SKM-1 treated with dmso at 0.1 percent for 144 hours (cell line): ENCODE results near the gene UBAP1L.
"Not testable (repeated sequence)": the region's sequence is repeated elsewhere in the genome, so short reads cannot be mapped to it uniquely, and the experiment has no call there.

ENCODE experiments used
- DNase-seq: peaks from one replicate; lab custom pipeline; 2025; ENCODE audit not compliant: unreplicated experiment; lab: John Stamatoyannopoulos, UW

Gene UBAP1L

DNA sequence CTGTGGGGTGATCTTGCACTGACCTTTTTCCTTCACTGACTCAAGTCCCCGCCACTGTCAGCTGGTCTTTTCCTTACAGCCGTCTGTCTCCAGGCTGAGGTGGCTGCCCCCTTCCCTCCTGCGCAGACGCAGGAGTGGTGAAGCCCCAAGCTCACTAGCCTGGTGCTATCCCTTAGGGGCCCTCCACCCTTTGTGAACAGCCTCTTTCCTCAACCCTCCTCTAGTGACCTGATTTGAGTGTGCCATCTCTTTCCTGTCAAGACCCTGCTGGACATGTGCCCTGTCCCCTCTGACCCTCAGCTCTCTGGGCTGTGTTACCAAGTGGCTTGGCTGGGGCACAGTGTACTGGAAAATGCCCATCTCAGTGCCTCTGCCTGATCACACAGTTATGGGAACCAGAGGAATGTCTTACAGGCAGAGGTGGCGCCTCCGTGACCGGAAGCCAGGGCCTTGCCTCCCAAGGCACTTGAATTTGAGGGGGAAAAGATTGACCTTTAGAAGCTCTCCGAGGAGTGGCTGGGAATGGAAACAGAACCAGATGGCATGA lies 29.7 kb downstream of the UBAP1L start:
- no peak for DNase-seq

DNA sequence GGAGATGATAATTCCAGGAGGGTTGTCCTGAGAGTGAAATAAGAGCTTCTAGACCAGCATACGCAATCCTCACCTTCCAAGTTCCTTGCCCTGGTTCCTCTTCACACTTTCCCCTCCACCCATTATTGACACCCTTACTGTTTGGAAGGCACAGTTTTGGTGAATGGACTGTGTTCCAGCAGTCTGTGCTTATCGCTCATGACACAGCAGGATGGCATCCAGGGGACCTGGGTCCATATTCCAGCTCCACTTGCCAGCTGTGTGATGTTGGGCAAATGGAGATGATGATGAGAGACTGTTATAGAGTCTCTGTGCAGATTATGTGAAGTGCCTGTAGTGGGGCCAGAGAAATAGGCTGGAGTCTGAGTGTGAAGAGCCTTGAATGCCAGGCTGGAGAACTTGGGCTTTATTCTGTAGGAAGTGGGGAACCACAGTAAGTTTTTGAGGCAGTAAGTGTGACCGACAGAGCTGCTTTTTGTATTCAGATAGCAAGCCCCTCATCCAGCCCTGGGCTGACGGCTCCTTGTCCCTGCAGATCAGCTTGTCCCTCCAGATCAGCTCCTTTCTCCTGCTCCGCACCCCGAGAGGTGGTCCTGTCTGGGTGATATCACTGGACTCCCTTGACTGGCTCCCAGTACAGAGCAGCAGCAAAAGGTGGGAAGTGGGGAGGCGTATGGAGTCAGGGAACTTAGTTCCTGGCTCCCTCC lies 30.3 kb downstream of the UBAP1L start:
- no peak for DNase-seq

DNA sequence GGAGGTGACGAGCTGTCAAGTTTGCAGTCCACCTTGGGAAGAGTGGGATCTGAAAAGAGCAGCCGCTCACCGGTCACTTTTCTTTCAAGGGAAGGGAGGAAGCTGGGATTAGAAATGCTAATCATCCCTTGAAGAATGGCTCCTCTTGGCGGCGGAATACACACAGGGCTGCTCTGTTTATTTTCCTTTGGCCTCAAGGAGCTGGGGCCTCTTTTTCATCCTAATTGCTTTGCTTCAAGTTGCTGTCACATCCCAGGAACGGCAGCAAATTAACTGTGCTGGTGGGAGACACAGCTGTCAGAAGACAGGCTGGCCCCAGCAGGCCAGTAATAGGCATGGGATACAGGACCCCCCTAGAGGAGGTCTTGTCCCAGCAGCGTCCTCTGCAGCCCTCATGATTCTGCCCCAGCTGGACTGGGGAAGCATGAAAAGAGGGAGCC lies 31.7 kb downstream of the UBAP1L start:
- DNase-seq = no peak

DNA sequence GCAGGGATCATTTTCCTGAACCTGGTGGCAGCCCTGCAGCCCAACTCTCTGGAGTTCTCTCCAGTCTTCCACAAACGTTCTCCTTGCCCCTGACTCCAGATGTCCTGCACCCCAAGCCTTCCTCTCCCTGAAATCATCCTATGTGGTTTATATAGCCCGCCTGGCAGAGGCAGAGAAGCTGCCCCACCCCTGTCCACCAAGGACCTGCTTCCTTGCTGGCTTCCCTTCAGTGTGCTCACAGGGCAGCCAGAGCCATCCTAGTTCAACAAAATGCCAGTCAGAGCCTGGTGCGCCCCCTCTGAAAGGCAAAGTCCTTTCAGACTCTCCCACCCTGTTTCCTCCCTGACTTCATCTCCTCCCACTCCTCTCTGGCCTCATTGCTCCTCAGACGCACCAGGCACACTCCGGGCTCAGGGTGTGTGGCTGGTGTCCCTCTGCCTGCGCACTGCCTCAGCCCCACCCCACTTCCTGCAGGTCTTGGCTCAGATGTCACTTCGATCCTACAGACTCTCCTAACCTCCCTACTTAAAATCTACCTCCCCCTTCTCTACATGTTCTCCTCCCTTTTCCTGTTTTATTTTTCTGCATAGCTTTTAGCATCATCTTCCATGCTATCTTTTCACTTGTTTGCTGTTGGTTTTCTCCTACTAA lies 32.6 kb downstream of the UBAP1L start:
- DNase-seq = no peak

DNA sequence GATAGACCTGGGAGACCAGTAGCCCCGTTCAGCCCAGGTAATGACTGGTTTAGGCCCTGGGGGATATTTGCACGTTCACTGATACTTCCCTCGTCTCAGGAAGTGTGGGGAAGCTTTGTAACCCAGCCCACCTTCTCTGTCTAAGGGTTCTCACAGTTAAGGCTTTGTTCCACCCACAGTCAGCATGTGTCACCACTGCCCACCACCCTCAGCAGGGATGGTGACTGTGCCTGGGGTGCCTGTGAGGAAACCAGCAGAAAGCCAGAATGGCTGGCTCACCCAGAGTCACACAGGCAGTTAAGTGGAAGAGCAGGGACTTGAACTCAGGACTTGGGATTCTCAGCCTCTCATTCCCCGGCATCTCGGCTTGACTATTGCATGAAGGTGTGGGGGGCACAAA lies 33.2 kb downstream of the UBAP1L start:
- no peak for DNase-seq

DNA sequence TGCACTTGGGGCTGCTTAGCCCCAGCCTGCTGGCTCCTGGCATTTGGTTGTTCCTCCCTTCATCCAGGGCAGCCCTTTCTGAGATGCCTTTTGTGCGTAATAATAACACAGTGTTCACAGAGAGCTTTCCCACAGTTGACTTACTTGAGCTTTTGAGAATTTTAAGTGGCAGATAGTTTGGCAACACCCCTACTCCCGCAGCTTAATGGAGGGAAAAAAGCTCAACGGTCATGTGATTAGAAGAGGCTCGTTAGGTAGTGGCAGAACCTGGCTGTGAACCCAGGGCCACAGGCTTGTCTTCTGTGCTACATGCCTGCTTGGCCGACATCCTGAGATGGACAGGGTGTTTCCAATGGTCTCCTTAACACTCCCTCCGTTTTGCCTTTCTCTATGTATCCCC lies 33.7 kb downstream of the UBAP1L start:
- no peak for DNase-seq

DNA sequence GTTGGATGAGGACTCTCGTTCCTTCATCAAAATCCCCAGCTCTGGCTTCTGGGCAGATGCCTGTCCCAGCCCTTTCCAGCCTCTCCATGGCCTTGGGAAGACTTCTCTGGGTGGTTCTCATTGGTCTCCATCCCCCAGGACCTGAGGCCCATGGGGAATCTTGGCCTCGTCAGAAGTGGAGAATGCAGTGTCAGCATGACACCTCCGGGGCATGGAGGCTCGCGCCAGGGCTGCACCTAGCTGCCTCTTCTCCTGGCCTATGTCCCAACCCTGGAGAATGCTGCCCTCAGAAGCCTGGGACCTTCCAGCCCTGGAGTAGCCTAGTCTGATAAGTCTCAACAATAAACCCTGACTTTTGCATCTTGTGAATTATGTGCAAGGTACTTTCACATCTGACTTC lies 35.4 kb downstream of the UBAP1L start:
- DNase-seq = no peak

DNA sequence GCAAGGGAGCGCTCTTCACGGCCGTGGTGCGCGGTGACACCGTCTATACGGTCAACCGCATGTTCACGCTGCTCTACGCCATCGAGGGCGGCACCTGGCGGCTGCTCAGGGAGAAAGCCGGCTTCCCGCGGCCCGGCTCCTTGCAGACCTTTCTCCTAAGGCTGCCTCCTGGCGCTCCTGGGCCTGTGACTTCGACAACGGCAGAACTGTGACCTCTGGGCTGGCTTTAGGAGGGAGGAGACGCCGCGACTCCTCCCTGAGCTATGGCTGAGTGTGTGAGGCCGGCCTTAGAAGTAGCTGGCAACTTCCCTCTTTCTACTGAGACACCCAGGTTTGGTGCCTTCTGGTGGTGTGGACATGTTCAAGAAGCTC lies 37.0 kb downstream of the UBAP1L start:
- DNase-seq = no peak

DNA sequence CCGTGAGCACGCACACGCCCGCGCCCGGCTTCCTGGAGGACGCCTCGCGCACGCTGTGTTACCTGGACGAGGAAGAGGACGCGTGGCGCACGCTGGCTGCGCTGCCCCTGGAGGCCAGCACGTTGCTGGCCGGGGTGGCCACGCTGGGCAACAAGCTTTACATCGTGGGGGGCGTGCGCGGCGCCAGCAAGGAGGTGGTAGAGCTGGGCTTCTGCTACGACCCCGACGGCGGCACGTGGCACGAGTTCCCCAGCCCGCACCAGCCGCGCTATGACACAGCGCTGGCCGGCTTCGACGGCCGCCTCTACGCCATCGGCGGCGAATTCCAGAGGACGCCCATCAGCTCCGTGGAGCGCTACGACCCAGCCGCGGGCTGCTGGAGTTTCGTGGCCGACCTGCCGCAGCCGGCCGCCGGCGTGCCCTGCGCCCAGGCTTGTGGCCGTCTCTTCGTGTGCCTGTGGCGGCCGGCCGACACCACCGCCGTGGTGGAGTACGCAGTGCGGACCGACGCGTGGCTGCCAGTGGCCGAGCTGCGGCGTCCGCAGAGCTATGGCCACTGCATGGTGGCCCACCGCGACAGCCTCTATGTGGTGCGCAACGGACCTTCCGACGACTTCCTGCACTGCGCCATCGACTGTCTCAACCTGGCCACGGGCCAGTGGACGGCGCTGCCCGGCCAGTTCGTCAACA lies 37.6 kb downstream of the UBAP1L start:
- no peak for DNase-seq

DNA sequence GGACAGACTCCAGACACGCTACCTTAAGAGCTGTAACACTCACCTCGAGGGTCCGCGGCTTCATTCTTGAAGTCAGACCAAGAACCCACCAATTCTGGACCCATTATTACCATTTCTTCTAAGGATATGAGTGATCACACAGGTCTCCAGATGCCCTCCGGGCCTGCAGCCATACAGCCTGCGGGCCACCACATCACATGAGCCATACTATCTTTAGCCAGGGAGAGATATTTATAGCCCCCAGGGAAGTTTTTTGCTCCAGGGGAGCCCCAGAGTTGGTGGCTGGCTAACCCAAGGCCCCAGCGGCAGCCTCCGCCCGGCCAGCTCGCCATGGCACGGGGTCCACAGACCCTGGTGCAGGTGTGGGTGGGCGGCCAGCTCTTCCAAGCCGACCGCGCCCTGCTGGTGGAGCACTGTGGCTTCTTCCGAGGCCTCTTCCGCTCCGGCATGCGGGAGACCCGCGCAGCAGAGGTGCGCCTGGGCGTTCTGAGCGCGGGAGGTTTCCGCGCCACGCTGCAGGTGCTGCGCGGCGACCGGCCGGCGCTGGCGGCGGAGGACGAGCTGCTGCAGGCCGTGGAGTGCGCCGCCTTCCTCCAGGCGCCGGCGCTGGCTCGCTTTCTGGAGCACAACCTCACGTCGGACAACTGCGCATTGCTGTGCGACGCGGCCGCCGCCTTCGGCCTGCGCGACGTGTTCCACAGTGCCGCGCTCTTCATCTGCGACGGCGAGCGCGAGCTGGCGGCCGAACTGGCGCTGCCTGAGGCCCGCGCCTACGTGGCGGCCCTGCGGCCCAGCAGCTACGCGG lies 38.3 kb downstream of the UBAP1L start, which contains the start of gene KBTBD13:
TSS of gene KBTBD13 (plus strand) at position 261 of the 805 bp plus-strand sequence. CDS start at position 331, 70 bp downstream.
- DNase-seq = no peak

DNA sequence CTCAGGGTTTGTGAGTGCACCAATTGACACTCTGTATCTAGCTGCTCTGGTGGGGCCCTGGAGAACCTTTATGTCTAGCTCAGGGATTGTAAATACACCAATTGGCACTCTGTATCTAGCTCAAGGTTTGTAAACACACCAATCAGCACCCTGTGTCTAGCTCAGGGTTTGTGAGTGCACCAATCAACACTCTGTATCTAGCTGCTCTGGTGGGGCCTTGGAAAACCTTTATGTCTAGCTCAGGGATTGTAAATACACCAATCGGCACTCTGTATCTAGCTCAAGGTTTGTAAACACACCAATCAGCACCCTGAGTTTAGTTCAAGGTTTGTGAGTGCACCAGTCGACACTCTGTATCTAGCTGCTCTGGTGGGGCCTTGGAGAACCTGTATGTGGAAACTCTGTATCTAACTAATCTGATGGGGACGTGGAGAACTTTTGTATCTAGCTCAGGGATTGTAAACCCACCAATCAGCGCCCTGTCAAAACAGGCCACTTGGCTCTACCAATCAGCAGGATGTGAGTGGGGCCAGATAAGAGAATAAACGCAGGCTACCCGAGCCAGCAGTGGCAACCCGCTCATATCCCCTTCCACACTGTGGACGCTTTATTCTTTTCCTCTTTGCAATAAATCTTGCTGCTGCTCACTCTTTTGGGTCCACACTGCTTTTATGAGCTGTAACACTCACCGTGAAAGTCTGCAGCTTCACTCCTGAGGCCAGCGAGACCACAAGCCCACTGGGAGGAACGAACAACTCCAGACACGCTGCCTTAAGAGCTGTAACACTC lies 39.2 kb downstream of the UBAP1L start:
- DNase-seq = not testable (repeated sequence)

DNA sequence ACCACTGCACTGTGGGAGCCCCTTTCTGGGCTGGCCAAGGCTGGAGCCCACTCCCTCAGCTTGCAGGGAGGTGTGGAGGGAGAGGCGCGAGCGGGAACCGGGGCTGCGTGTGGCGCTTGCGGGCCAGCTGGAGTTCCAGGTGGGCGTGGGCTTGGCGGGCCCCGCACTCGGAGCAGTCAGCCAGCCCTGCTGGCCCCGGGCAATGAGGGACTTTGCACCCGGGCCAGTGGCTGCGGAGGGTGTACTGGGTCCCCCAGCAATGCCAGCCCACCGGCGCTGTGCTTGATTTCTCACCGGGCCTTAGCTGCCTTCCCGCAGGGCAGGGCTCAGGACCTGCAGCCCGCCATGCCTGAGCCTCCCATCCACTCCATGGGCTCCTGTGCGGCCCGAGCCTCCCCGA lies 40.1 kb downstream of the UBAP1L start:
- not testable (repeated sequence) for DNase-seq

DNA sequence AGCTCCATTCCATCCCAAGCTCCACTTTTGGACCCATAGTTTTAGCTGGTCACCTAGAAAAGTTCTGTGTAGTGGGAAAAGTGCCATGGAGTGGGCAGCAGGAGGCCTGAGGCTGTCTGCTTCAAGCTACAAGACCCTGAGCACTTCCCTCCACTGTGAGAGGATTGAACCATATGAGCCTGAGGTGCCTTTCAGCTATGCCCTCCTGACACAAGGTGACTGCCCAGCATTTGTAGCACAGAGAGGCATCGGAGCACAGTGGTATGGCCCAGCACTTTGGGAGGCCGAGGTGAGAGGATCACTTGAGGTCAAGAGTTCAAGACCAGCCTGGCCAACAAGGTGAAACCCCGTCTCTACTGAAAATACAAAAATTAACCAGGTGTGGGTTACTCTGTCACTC lies 42.4 kb downstream of the UBAP1L start:
- no peak for DNase-seq

DNA sequence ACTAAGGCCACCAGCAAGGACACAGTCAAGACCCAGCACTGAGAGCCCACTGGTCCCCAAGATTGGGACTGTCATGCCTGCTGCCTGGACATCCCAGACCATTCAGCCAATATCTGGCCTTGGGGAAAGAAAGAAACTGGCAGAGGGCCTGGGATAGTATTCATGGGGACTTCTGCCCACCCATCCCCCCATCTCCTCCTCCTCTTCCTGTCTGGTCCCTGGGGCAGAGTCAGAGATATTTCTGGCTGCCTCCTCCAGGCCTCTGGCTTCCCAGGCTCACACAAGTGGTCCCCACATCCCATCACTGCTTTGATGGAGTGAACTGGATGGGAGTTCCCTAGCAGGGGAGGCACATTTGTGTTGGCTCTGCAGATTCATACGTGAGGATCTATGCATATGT lies 43.0 kb downstream of the UBAP1L start:
- DNase-seq = no peak

DNA sequence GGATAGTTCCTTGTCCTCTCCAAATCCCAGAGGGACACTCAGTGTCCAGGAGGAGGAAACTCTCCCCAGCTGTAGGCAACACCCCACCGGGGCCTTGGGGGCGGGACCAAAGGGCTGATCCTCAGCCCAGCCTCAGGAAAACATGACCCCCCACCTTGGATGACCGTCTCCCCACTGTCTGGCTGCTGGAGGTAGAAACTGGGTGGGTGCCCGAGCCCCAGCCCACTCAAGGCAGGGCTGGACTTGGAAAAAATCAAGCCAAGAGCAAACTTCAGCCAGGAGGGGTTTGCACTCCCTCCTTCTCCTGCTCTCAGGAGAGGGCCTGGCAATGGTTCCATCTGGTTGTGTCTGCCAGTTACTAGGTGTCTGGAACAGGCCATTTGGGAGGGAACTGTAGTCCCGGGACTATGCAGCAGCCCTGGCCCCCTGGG lies 43.6 kb downstream of the UBAP1L start:
- no peak for DNase-seq

DNA sequence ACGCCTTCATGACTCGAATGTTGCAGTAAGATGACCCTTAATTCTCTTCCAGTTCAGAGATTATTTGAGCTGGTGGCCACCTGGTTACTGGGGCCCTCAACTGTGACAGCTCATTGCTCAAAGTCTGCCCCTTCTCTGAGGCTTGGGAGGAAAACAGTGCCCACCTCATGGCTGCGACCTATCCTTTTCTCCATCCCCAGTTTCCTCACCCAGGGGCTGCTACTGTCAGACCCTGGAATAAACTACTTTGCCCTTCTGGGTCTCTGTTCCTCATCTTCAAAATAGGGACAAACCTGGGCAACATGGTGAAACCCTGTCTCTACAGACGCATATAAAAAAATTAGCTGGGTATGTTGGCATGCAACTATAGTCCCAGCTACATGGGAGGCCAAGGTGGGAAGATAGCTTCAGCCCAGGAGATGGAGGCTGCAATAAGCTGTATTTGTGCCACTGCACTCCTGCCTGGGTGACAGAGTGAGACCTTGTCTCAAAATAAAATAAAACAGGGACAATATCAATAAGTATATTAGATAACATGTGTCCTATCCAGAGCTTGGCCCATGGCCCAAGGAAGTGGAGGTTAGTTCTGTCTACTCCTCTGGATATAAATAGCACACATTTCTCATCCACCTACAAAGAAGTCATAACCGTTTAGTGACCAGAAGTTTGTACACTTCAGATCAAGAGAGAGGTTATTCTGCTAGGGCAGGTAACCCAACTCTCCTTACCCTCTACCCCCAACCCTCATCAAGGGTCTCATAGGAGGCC lies 45.0 kb downstream of the UBAP1L start:
- no peak for DNase-seq

DNA sequence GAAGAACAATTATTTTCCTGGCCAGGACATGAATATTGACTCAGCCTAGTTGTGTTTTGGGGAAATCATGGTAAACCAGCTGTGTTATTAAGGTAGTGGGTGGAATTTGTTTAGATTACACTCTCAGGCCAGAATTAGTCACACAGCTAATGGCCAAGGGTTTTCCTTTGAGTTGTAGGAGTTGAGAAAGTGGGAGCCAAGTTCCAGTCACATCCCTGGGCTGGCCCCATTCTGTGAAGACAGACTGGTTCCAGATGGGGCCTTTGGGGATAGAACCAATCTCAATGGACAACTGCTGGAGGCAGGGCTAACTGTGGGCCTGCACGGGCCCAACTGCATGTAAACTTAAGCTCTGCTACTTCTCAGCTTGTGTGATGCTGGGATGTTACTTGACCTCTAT lies 45.8 kb downstream of the UBAP1L start:
- DNase-seq = no peak

DNA sequence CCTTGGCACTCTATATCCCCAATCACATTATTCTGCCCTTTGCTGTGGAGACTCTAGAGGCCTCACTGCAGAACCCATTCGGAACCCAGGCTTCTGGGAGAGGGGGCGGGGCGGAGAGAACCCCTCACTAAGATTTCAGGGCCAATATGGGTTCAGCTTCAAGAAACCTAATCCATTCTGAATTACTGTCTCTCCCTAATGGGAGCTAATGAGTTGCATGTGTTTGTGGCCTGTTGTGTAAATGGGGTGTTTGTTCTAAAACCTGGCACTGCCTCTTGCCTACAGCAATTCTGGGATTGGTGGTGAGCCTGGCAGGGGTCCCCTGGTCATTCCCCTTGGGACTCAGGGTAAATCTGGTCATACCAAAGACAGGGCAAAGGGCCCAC lies 46.6 kb downstream of the UBAP1L start:
- DNase-seq = no peak

DNA sequence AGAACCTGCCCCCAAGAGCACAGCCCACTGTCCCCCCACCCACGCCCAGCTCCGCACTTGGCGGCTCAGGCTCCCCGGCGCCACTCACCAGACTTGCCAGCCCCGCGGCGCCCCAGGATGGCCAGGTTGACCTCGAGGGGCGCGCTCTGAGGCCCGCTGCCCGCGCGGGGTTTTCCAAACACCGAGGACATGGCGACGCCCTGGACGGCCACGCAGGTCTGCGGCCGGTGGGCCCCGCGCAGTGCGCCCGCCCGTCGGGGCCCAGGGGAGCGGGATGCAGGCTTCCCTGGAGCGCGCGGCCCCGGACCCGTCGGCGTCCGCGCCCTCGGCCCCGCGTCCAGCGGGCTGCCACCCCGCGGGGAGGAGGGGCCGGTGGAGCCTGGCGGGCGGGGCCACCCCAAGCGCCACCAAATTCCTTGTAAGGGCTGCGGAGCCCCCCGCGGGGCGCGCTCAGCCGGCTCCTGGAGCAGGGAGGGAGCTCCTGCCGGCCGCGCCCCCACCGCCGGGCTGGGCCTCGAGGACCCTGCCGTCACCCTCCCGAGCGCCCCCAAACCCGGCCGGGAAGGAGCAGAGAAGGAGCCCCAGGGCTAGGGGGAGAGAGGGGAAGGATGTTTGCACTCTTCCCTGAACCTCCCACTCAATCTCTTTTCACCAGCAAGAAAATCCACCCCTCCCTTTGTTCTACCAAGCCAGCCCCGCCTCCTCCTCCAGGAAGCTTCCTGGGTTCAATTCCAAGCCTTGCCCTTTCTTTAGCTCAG lies 47.2 kb downstream of the UBAP1L start, which contains the start of gene RASL12:
TSS of gene RASL12 (minus strand) at position 347 of the 758 bp plus-strand sequence. CDS start at position 191, 156 bp downstream.
- DNase-seq = no peak
